Fibroblast of gingiva (primary cell): ENCODE measurements around the gene LHPP.

Source experiments
- DNase-seq: peaks from one replicate; pipeline ENCODE4 v3.0.0-alpha.2; 2011; ENCODE audit warnings: low read depth

LHPP gene

GRCh38 chr10:124447751-124448466 is 13.7 kb upstream of the LHPP start:
- no peak for DNase-seq

- no peak for DNase-seq
These were observed 12.9 kb upstream of the LHPP start for GRCh38 chr10:124448696-124449169.

- DNase-seq: no peak
These were observed 12.2 kb upstream of the LHPP start for GRCh38 chr10:124449170-124450011.

- DNase-seq: no peak
These were observed 11.4 kb upstream of the LHPP start, which contains the start of gene NKX1-2 for GRCh38 chr10:124450012-124450782. Gene NKX1-2 (minus strand): TSS chr10:124450035. CDS start chr10:124449943, 92 bp downstream.

DNA sequence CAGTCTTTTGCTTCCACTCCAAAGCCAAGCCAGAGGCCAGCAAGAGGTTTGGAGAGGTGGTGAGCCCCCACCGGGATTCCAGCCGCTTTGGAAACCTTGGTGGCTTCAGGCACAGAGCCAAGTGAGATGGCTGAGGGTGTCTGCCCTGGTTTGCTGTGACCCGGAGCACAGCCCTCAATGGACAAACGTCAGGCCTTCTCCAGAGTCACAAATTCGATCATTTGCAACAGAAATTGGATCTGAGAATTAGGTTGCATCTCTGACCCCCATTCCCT is 10.9 kb upstream of the LHPP start:
- DNase-seq: no peak

GRCh38 chr10:124451276-124451675 is 10.3 kb upstream of the LHPP start:
- DNase-seq: no peak

DNA sequence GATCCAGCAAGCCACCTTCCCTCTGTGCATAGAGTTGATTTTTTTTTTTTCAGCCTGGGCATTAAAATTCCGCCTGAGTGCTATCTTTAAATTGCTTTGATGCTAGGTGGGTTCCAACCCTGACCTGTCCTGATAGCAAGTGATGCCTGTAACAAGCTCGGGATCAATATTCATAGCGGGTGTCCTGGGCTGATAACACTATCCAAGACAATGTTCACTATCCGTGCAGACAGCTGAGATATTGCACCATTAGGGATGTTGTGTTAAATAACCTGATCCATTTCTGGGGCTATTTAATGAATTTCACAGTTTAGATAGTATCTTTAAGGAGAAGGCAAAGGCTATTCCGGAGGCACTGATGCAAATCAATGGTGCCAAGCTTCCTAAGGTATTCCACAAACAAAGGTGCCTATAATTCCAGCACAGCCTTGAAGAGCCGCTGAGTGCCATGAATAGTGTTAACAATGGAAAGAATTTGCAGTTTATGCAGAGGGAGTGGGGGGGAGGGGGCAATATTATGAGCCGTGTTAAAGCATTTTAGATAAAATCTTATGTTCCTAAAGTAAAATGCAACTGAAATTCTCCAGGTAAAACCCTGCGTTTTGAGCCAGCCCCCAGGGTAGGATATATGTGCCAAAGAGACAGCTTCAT is 7.5 kb upstream of the LHPP start:
- DNase-seq: no peak

DNA sequence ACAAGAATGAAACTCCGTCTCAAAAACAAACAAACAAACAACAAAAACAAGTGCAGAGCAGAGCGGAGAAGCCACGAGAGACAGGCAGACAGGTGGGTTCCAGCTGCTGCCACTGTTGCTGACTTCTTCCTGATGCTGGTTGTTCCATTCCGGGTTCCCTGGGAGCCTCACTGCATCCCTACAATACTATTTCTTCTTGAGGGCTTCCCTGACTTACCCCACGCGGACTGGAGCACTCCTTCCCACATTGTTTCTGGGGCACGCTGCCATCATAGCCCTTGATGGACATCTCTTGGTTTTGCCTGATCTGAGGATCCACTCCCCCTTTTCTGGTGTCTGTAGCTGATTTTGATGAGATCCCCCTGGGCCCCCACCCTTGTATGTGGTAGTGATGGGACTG is 6.2 kb upstream of the LHPP start:
- no peak for DNase-seq

DNA sequence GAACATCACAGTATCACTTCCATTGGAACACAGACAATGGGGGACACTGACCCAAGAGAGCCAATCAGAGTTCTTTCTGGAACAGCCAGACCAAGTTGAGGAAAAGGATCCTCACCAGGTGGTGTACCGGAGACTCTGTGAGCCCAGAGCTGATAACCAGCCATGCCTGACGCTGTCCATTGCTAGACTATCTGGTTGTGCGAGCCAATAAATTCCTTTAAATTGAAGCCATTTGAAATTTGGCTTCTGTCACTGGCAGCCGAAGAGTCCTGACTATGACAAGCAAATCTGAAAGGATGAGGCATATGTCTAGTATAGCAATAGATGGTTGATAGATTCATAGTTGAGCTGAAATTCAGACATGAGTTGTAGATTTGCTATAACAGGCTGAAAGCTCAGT is 3.1 kb upstream of the LHPP start:
- DNase-seq: no peak

DNA sequence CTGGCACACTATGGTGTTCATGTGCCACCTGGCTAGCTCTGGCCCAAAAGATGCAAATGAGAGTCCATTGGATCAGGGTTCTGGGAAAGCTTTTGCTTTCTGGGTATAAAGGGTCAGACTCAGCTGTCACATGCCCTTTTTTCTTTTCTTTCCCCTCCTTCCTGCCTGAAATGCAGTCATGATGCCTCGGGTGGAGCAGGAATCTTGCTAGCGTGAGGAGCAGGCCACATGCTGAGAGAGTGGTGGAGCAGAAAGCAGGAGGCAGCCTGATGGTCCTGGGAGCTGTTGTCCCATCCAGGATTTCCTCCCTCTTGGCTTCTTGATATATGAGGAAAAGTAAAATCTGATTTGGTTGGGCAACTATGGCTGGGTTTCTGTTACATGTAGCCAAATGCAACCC is 2.7 kb upstream of the LHPP start:
- no peak for DNase-seq

GRCh38 chr10:124459395-124459794 is 2.2 kb upstream of the LHPP start:
- no peak for DNase-seq

GRCh38 chr10:124460144-124460543 is 1.5 kb upstream of the LHPP start:
- no peak for DNase-seq

DNA sequence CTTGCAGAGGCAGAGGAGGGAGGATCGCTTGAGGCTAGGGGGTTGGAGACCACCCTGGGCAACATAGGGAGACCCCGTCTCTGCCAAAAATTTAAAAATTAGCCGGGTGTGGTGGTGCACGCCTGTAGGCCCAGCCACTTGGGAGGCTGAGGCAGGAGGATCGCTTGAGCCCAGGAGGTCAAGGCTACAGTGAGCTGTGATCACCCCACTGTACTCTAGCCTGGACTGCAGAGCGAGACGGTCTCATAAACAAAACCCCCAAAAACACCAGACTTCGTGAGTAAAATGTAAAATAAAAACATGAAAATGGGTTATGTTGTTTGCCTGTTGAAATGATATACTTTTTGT is 699 bp downstream of the LHPP start:
- DNase-seq: no peak

DNA sequence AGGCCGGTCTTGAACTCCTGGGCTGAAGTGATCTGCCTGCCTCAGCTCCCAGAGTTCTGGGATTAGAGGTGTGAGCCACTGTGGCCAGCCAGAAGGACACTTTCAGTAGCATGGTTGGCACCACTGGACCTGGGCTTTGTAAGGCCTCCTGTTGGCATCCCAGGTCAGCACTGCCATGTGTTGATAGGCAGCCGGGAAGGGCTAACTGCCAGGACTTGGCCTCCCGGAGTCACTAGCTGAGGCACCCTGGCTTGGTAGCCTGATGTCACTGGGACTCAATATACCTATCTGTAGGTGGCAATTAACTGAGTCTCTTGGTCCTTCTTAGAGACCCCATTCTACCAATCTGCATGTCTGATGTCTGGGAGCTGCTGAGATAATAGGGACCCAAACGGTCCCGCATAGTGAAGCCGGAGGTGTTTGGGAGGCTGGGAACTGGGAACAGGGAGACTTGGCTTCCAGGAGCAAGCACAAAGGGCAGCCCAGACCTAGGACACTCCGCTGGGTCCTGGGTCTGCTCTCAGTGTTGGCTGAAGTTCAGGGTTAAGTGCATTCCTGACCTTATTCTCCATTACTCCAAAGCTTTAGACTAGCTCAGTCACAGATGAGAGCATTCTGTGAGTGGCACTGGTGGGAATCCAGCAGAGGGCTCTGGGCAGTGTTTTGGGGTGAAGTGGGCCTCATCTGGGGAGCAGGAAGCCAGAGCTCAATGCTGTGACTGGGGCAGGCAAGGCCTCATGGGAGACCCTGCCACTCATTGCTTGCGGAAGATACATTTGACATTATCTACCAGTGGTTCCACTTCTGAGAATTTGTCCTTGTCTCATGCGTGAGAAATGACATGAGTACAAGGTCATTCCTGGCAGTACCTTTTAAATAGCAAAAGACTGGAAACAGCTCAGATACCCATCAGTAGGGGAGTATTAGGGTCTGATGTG is 2.7 kb downstream of the LHPP start:
- DNase-seq: no peak

GRCh38 chr10:124465003-124465776 is 3.6 kb downstream of the LHPP start:
- DNase-seq: no peak

- no peak for DNase-seq
These were observed 4.3 kb downstream of the LHPP start for GRCh38 chr10:124465777-124466488.

DNA sequence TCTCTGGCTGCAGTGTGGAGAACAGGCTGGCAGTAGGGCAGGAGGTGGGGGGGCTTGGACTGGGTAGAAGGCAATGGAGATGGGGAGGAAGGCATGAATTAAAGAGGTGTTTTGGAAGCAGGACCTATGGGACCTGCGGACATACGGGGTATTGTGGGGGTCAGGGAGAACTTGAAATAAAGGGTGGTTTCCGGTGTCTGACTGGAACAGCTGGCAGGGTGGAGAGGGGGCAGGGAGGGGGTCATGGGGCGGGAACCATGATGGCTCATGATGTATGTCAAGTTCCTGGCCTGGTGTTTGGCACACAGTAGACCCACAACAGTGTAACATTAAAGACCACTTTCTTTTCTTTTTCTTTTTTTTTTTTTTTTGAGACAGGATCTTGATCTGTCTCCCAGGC is 5.5 kb downstream of the LHPP start:
- no peak for DNase-seq

- no peak for DNase-seq
These were observed 7.0 kb downstream of the LHPP start for GRCh38 chr10:124468624-124469023.

DNA sequence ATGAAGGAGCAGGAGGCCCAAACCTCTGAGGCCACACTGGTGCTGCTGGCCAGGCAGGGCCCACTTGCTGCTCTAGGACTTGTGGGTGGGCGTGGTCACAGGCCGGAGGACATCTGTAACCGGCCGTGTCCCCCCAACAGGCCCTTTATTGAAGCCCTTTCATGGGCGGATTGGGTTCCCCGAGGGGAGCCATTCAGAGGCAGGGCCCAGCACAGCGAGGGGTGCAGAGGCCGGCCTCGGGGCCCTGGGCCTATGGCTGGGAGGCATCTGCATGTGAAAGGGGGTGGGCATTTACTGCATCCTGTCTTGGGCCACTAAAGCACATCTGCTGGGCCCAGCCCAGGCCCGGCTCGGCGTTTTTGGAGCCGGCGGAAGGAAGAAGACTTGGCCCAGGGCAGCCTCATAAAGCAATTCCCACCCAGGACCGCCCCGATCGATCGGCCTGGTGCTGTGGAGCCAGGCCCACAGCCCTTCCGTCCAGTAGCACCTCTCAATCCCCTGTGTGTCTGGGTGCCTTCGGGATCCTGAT is 8.4 kb downstream of the LHPP start:
- DNase-seq: no peak
